Measurements from ENCODE around the gene SNPH.
"Not testable (repeated sequence)": the region's sequence is repeated elsewhere in the genome, so short reads cannot be mapped to it uniquely, and the experiment has no call there.

SNPH gene

GRCh38 chr20:1343446-1344124 lies 77.5 kb downstream of the SNPH start:
- not testable (repeated sequence) for FAIRE-seq

- FAIRE-seq: no peak
Measured at GRCh38 chr20:1345030-1345755, 79.1 kb downstream of the SNPH start.

DNA sequence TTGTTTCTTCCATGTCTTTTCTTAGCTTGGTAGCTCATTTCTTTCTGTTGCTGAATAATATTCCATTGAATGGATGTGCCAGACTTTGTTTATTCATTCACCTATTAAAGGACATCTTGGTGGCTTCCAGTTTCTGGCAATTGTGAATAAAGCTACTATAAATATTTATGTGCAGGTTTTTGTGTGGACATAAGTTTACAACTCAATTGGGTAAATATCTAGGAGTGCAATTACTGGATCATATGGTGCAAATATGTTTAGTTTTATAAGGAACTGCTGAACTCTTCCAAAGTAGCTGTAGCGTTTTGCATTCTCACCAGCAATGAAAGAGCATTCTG lies 79.6 kb downstream of the SNPH start:
- FAIRE-seq: no peak

- FAIRE-seq: no peak
Measured at GRCh38 chr20:1346315-1346969, 80.3 kb downstream of the SNPH start.

DNA sequence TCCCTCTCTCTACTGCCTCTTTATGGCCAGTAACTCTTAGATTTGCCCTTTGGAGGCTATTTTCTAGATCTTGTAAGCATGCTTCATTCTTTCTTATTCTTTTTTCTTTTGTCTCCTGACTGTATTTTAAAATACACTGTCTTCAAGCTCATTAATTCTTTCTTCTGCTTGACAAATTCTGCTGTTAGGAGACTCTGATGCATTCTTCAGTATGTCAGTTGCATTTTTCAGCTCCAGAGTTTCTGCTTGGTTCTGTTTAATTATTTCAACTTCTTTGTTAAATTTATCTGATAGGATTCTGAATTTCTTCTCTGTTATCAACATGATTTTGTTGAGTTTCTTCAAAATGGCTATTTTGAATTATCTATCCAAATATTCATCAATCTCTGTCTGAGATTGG lies 87.9 kb downstream of the SNPH start:
- FAIRE-seq: no peak

GRCh38 chr20:1357921-1358671 lies 92.0 kb downstream of the SNPH start:
- no peak for FAIRE-seq

Data from islet of Langerhans (tissue), 1 donor.